Gastroesophageal sphincter (tissue), 4 donors: ENCODE measurements around the gene CAMLG. TPM values are rescaled to one million over a fixed set of nuclear protein-coding genes. Genes with fewer than 3 reads are reported as not detected.

Experiments
- ATAC-seq: fragments of 150-250 bp; one replicate; pipeline ENCODE4 v1.9.1; 2016; ENCODE audit warnings: mild to moderate bottlenecking, moderate library complexity
- H3K27ac ChIP-seq, 4 donors: fragments of 200-600 bp; sonication (generic) in 3 of 4; 1 replicate in 3 of 4; 2 replicates in 1 of 4; pipeline ENCODE4 v1.5.1; 2016 to 2019
- H3K27me3 ChIP-seq: fragments of 200-600 bp; sonication (generic); one replicate; pipeline ENCODE4 v1.5.1; 2019
- H3K36me3 ChIP-seq, 2 donors: fragments of 200-600 bp; sonication (generic); one replicate each; pipeline ENCODE4 v1.5.1; 2019; ENCODE audit warnings: control low read depth in 1 of 2
- H3K4me1 ChIP-seq, 3 donors: fragments of 200-600 bp; sonication (generic); 1 replicate in 2 of 3; 2 replicates in 1 of 3; pipeline ENCODE4 v1.5.1; 2016 to 2019; ENCODE audit warnings: control low read depth in 2 of 3
- H3K4me3 ChIP-seq, 2 donors: fragments of 200-600 bp; sonication (generic); one replicate each; pipeline ENCODE4 v1.5.1; 2019; ENCODE audit warnings: mild to moderate bottlenecking in 1 of 2, moderate library complexity in 1 of 2
- H3K9me3 ChIP-seq, 3 donors: fragments of 200-600 bp; sonication (generic); one replicate each; pipeline ENCODE4 v1.5.1; 2017 to 2019; ENCODE audit warnings: control low read depth in 2 of 3
- EP300 ChIP-seq: sonication (generic); formaldehyde crosslinking; IDR thresholded peaks from one replicate; pipeline ENCODE4 v1.6.1; 2017; ENCODE audit warnings: antibody characterized with exemption, mild to moderate bottlenecking
- POLR2A ChIP-seq, 2 donors: fragments of 450-650 bp; IDR thresholded peaks; one replicate each; pipeline ENCODE4 v1.6.1; 2017; ENCODE audit warnings: antibody characterized with exemption in 2 of 2, mild to moderate bottlenecking in 2 of 2, moderate library complexity in 1 of 2
- POLR2AphosphoS5 ChIP-seq: sonication (generic); formaldehyde crosslinking; IDR thresholded peaks from one replicate; pipeline ENCODE4 v1.6.1; 2017; ENCODE audit warnings: antibody characterized with exemption
- WGBS, 2 donors: methylation state at CpG; one replicate each; pipeline ENCODE4 v1.1.5; 2018; ENCODE audit warnings: low coverage in 1 of 2; 5-methylcytosine and 5-hydroxymethylcytosine counted together
- total RNA-seq, 4 donors: library from RNA; depleted of rRNA; stranded (reverse); fragments of >200 nt; gene quantifications; one replicate each; pipeline ENCODE4 v1.1.0, GENCODE V29; 2016
- TF ChIP-seq, protein P1 (sequence below), 4 experiments: fragments of 200-600 bp in 2 of 4; fragments of 450-650 bp in 2 of 4; sonication (generic) in 1 of 4; IDR thresholded peaks; one replicate each; pipeline ENCODE4 v1.5.1; 2017 to 2019; ENCODE audit warnings: antibody characterized with exemption in 4 of 4, mild to moderate bottlenecking in 2 of 4, moderate library complexity in 2 of 4

CAMLG gene
- total RNA-seq, 4 donors from 2014 or later, result 35.7 to 47.3 (median 43.5) TPM

GRCh38 chr5:134724872-134725271 lies 13.5 kb upstream of the CAMLG start:
- H3K4me3 ChIP-seq, result no peak overlapping the region
- peaks cover 0 to 57% of the 10 kb centered on the region in 2 donors for H3K36me3 ChIP-seq
- no peaks in the 10 kb centered on the region for H3K9me3 ChIP-seq
- TF ChIP-seq POLR2A (IDR thresholded peaks at IDR 0.05), result no peak
- TF ChIP-seq EP300, result no peak
- TF ChIP-seq POLR2AphosphoS5, result no peak
- TF ChIP-seq, protein P1, sequence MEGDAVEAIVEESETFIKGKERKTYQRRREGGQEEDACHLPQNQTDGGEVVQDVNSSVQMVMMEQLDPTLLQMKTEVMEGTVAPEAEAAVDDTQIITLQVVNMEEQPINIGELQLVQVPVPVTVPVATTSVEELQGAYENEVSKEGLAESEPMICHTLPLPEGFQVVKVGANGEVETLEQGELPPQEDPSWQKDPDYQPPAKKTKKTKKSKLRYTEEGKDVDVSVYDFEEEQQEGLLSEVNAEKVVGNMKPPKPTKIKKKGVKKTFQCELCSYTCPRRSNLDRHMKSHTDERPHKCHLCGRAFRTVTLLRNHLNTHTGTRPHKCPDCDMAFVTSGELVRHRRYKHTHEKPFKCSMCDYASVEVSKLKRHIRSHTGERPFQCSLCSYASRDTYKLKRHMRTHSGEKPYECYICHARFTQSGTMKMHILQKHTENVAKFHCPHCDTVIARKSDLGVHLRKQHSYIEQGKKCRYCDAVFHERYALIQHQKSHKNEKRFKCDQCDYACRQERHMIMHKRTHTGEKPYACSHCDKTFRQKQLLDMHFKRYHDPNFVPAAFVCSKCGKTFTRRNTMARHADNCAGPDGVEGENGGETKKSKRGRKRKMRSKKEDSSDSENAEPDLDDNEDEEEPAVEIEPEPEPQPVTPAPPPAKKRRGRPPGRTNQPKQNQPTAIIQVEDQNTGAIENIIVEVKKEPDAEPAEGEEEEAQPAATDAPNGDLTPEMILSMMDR (IDR thresholded peaks at IDR 0.05), result no peak
- WGBS, 2 donors, result 81 to 88% methylated on average over 1 of the region's 1 CpG
- H3K27me3 ChIP-seq, result no peaks in the 10 kb centered on the region
- no peak for ATAC-seq
- no peak overlapping the region for H3K27ac ChIP-seq
- H3K4me1 ChIP-seq, result no peaks in the 10 kb centered on the region

DNA sequence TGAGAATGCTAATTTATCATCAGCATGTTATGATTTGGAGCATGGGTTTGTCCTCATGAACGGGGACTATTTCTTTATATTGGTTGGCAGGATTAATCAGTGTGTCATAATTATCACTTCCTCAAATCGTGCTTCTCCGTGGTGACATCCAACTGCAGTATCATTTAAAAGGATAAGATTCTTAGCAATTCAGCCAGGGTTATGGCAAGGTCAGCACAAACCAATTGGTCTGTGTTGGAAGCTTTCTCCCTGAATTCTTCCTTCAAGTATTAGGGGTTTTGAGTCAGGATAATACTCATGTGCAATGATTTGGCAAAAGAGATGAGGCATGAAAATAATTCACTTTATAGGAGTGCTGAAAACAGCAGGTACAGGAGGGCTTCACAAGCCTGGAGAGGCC lies 5.5 kb upstream of the CAMLG start:
- Histone ChIP-seq H3K4me1 (peaks cover 0 to 8% (median 0%) of the 10 kb centered on the region in 3 donors), H3K36me3 (no peaks in the 10 kb centered on the region), H3K4me3 (no peak overlapping the region), H3K27ac (no peak overlapping the region), H3K9me3 (no peaks in the 10 kb centered on the region), H3K27me3 (no peaks in the 10 kb centered on the region)
- no peak for ATAC-seq
- 50 to 57% methylated on average over 2 to 3 of the region's 3 CpGs for WGBS, 2 donors
- TF ChIP-seq, protein P1 (IDR thresholded peaks at IDR 0.05), result no peak
- no peak for TF ChIP-seq POLR2AphosphoS5
- TF ChIP-seq POLR2A (IDR thresholded peaks at IDR 0.05), result no peak
- no peak for TF ChIP-seq EP300

- 65 to 80% methylated on average over 2 to 4 of the region's 4 CpGs for WGBS, 2 donors
Observed at GRCh38 chr5:134735243-134735642, 3.1 kb upstream of the CAMLG start.

DNA sequence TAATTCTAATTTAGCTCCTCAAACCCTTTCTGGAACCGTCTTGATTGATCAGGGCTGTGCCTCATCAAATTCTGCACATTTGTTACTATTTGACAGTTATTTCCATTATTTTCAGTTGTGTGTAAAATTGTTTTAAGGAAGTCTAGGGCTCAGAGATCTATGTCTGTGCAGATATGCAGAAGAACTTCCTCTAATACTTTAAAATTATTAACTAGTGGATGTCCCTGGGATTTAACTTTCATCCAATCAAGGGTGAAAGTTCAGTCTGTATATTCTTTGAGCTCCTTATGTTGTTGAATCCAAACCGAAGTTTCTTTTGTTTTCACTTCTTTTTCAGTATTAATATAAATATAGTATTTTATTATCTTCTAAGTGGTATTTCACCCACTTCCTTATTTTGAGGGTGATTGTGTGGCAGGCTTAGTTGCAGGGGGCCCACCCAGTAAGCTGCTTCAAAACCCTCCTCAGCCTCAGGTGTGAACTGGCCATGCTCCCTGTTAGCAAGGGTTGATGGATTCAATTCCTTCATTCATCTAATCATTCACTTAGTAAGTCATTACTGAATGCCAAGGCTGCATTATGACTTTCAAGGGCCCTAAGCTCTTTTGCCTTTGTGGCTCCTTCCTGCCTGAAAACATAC lies 2.1 kb upstream of the CAMLG start:
- peaks cover 0 to 6% of the 10 kb centered on the region in 2 donors for H3K36me3 ChIP-seq
- 54 to 69% methylated on average over 2 of the region's 2 CpGs for WGBS, 2 donors
- no peak overlapping the region for H3K4me3 ChIP-seq
- peaks cover 0 to 32% (median 16%) of the 10 kb centered on the region in 3 donors for H3K4me1 ChIP-seq
- TF ChIP-seq POLR2A (IDR thresholded peaks at IDR 0.05) (no peak), EP300 (no peak)
- no peaks in the 10 kb centered on the region for H3K9me3 ChIP-seq
- ATAC-seq, result no peak
- H3K27ac ChIP-seq, result no peak overlapping the region
- no peaks in the 10 kb centered on the region for H3K27me3 ChIP-seq

More at GRCh38 chr5:134735243-134735642, 3.1 kb upstream of the CAMLG start:
- Histone ChIP-seq H3K4me1 (peaks cover 0 to 22% (median 12%) of the 10 kb centered on the region in 3 donors), H3K36me3 (no peaks in the 10 kb centered on the region), H3K27me3 (no peaks in the 10 kb centered on the region), H3K4me3 (no peak overlapping the region), H3K27ac (no peak overlapping the region), H3K9me3 (no peaks in the 10 kb centered on the region)
- no peak for ATAC-seq
- no peak for TF ChIP-seq POLR2A (IDR thresholded peaks at IDR 0.05)
- TF ChIP-seq POLR2AphosphoS5, result no peak
- TF ChIP-seq, protein P1 (IDR thresholded peaks at IDR 0.05), result no peak
- no peak for TF ChIP-seq EP300

- Histone ChIP-seq H3K4me1 (peaks cover 0 to 49% (median 18%) of the 10 kb centered on the region in 3 donors), H3K4me3 (peak overlapping the region; percentile 66 to 91), H3K36me3 (peaks cover 0 to 27% of the 10 kb centered on the region in 2 donors), H3K9me3 (no peaks in the 10 kb centered on the region), H3K27me3 (no peaks in the 10 kb centered on the region), H3K27ac (peak overlapping the region; percentile 73 to 98 (median 97))
- ATAC-seq, result no peak
- WGBS, 2 donors, result 2 to 4% methylated on average over 21 of the region's 21 CpGs
- TF ChIP-seq, protein P1 (IDR thresholded peaks at IDR 0.05), result peak in 1 of 4 experiments; percentile 27
- TF ChIP-seq EP300, result no peak
Observed at GRCh38 chr5:134738963-134739661, 764 bp downstream of the CAMLG start.
